Subcutaneous preadipocyte (primary cell): Measurements from ENCODE around the gene FAAH. TPM values are rescaled to one million over a fixed set of nuclear protein-coding genes. Genes with fewer than 3 reads are reported as not detected.

Experiments
- total RNA-seq: library from RNA; depleted of rRNA; stranded (reverse); fragments of >200 nt; gene quantifications from 2 replicates; pipeline ENCODE4 v1.2.3, GENCODE V29; 2012

FAAH gene
- total RNA-seq: 0.59 and 1.5 TPM in 2 replicates

GRCh38 chr1:46394108-46394871, at the start of gene FAAH:
Gene FAAH, plus strand, starts transcription at chr1:46394317. Its CDS starts 32 bp downstream, at chr1:46394349.

Other genes with a start within 250 kb of the FAAH start
- gene TSPAN1, start 219.2 kb upstream of the FAAH start, total RNA-seq: 0.20 TPM in 1 of 2 replicates, not detected in the other
- gene P3R3URF, start 217.8 kb upstream of the FAAH start, total RNA-seq: not detected in 2 replicates
- 37.5 and 60.8 TPM in 2 replicates for gene POMGNT1, start 195.9 kb upstream of the FAAH start, total RNA-seq
- gene LURAP1, start 191.0 kb upstream of the FAAH start, total RNA-seq: 2.9 and 3.9 TPM in 2 replicates
- gene RAD54L, start 146.6 kb upstream of the FAAH start, total RNA-seq: 4.0 and 7.2 TPM in 2 replicates
- 93.3 and 110 TPM in 2 replicates for gene LRRC41, start 90.7 kb upstream of the FAAH start, total RNA-seq
- 245 and 321 TPM in 2 replicates for gene UQCRH, start 90.6 kb upstream of the FAAH start, total RNA-seq
- gene NSUN4, start 53.5 kb upstream of the FAAH start, total RNA-seq: 16.5 and 20.3 TPM in 2 replicates
- not detected in 2 replicates for gene DMBX1, start 95.5 kb downstream of the FAAH start, total RNA-seq
- gene KNCN, start 157.3 kb downstream of the FAAH start, total RNA-seq: not detected in 2 replicates
- gene MKNK1, start 210.0 kb downstream of the FAAH start, total RNA-seq: 14.0 and 15.8 TPM in 2 replicates
- gene MOB3C, start 222.5 kb downstream of the FAAH start, total RNA-seq: 4.8 and 5.3 TPM in 2 replicates